Testis (tissue), 3 donors: ENCODE measurements around the gene PSMD9. TPM values are rescaled to one million over a fixed set of nuclear protein-coding genes. Genes with fewer than 3 reads are reported as not detected.

Source experiments
- DNase-seq: peaks from one replicate; pipeline ENCODE4 v3.0.0-alpha.2; 2019
- H3K27ac ChIP-seq, 2 donors: fragments of 200-600 bp; sonication (generic); one replicate each; pipeline ENCODE4 v1.5.1; 2019
- H3K27me3 ChIP-seq: fragments of 200-600 bp; sonication (generic); one replicate; pipeline ENCODE4 v1.5.1; 2019
- H3K36me3 ChIP-seq: fragments of 200-600 bp; sonication (generic); one replicate; pipeline ENCODE4 v1.5.1; 2017; ENCODE audit warnings: low read depth; ENCODE audit errors: missing control alignments
- H3K4me1 ChIP-seq: fragments of 200-600 bp; sonication (generic); one replicate; pipeline ENCODE4 v1.5.1; 2019
- H3K4me3 ChIP-seq, 2 donors: fragments of 200-600 bp; sonication (generic); one replicate each; pipeline ENCODE4 v1.5.1; 2017 to 2019
- H3K9me3 ChIP-seq: fragments of 200-600 bp; sonication (generic); one replicate; pipeline ENCODE4 v1.5.1; 2017
- POLR2A ChIP-seq: fragments of 450-650 bp; IDR thresholded peaks from one replicate; pipeline ENCODE4 v1.6.1; 2017; ENCODE audit warnings: antibody characterized with exemption, mild to moderate bottlenecking, moderate library complexity
- WGBS, 2 donors: methylation state at CpG; one replicate each; pipeline ENCODE4 v1.1.5; 2018; 5-methylcytosine and 5-hydroxymethylcytosine counted together
- intact Hi-C: fragments of 100-400 bp; cut with DNase I; formaldehyde crosslinking; loops from one replicate; pipeline ENCODE4 v1.15.1; 2023; ENCODE audit warnings: low total_unique reads
- polyA plus RNA-seq: library from polyadenylated mRNA; stranded (reverse); fragments of 350-450 nt; fragmentation: Illumina TruSeq; extraction: RNeasy Lipid Tissue Mini Kit (QIAGEN cat#74804); gene quantifications from one replicate; pipeline ENCODE4 v1.2.3, GENCODE V29; 2014; ENCODE audit warnings: low read depth, low replicate concordance; ENCODE audit not compliant: insufficient read depth
- total RNA-seq, 2 donors: library from RNA; depleted of rRNA; stranded (reverse); fragments of >200 nt; gene quantifications; one replicate each; pipeline ENCODE4 v1.2.3, GENCODE V29; 2016
- TF ChIP-seq, protein P1 (sequence below), 3 experiments: fragments of 450-650 bp in 2 of 3; fragments of 200-600 bp in 1 of 3; sonication (generic) in 1 of 3; IDR thresholded peaks; one replicate each; pipeline ENCODE4 v1.5.1; 2016 to 2019; ENCODE audit warnings: antibody characterized with exemption in 3 of 3, mild to moderate bottlenecking in 2 of 3, moderate library complexity in 1 of 3

PSMD9 gene
- total and polyA plus RNA-seq, 3 donors from 2014 or later = 51.3 to 80.9 (median 60.7) TPM

- intact Hi-C loops = no loop called here
- no peaks in the 10 kb centered on the region for H3K36me3 ChIP-seq
- 62 to 67% methylated on average over 9 to 12 of the region's 22 CpGs for WGBS, 2 donors
Observed at GRCh38 chr12:121918679-121919038, 30.1 kb downstream of the PSMD9 start.

DNA sequence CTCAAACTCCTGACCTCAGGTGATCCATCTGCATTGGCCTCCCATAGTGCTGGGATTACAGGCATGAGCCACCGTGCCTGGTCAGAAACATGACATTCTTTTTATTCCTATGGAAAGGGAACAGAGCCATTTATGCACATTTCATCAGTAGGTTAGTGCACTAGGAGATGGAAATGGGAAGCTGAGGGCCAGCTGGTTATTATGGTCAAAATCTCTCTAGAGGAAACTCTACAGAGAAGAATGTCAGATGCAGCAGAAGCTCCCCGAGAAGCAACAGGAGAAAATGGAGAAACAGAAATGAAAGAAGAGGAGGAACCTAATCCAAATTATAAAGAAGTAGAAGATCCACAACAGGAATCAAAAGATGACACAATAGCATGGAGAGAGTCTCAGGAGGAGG, 32.5 kb downstream of the PSMD9 start:
- H3K4me1 ChIP-seq = peaks cover 7% of the 10 kb centered on the region
- no peaks in the 10 kb centered on the region for H3K27me3 ChIP-seq
- DNase-seq = no peak
- WGBS, 2 donors = 79 to 80% methylated on average over 2 of the region's 2 CpGs
- intact Hi-C loops = loop anchor here (10.0 kb wide), 1 partner anchor 104 kb away; the partner anchor contains the start of gene BCL7A
- no peaks in the 10 kb centered on the region for H3K9me3 ChIP-seq
- H3K4me3 ChIP-seq = no peak overlapping the region
- H3K36me3 ChIP-seq = no peaks in the 10 kb centered on the region
- H3K27ac ChIP-seq = no peak overlapping the region
- TF ChIP-seq POLR2A = no peak
- TF ChIP-seq, protein P1, sequence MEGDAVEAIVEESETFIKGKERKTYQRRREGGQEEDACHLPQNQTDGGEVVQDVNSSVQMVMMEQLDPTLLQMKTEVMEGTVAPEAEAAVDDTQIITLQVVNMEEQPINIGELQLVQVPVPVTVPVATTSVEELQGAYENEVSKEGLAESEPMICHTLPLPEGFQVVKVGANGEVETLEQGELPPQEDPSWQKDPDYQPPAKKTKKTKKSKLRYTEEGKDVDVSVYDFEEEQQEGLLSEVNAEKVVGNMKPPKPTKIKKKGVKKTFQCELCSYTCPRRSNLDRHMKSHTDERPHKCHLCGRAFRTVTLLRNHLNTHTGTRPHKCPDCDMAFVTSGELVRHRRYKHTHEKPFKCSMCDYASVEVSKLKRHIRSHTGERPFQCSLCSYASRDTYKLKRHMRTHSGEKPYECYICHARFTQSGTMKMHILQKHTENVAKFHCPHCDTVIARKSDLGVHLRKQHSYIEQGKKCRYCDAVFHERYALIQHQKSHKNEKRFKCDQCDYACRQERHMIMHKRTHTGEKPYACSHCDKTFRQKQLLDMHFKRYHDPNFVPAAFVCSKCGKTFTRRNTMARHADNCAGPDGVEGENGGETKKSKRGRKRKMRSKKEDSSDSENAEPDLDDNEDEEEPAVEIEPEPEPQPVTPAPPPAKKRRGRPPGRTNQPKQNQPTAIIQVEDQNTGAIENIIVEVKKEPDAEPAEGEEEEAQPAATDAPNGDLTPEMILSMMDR (IDR thresholded peaks at IDR 0.05) = no peak

More at GRCh38 chr12:121918679-121919038, 30.1 kb downstream of the PSMD9 start:
- H3K27ac ChIP-seq = peak overlapping the region in 1 of 2 donors; percentile 24
- H3K27me3 ChIP-seq = no peaks in the 10 kb centered on the region
- no peaks in the 10 kb centered on the region for H3K9me3 ChIP-seq
- DNase-seq = no peak
- H3K4me1 ChIP-seq = peaks cover 3% of the 10 kb centered on the region
- H3K4me3 ChIP-seq = peak overlapping the region; percentile 52 to 59
- TF ChIP-seq, protein P1 (IDR thresholded peaks at IDR 0.05) = no peak
- TF ChIP-seq POLR2A = no peak

GRCh38 chr12:121925358-121925695, 36.7 kb downstream of the PSMD9 start:
- Histone ChIP-seq H3K9me3 (no peaks in the 10 kb centered on the region), H3K27me3 (no peaks in the 10 kb centered on the region), H3K4me3 (no peak overlapping the region), H3K36me3 (no peaks in the 10 kb centered on the region), H3K4me1 (peaks cover 7% of the 10 kb centered on the region), H3K27ac (peak overlapping the region; percentile 5 to 77)
- no peak for DNase-seq
- intact Hi-C loops = loop anchor here (10.0 kb wide), 1 partner anchor 99 kb away; the partner anchor contains the start of gene BCL7A
- 47 to 50% methylated on average over 7 of the region's 7 CpGs for WGBS, 2 donors
- TF ChIP-seq, protein P1 (IDR thresholded peaks at IDR 0.05) = no peak
- TF ChIP-seq POLR2A = no peak

- no peaks in the 10 kb centered on the region for H3K36me3 ChIP-seq
- DNase-seq = no peak
- H3K27ac ChIP-seq = no peak overlapping the region
- intact Hi-C loops = loop anchor here (10.0 kb wide), 1 partner anchor 98 kb away; the partner anchor contains the start of gene BCL7A
- H3K4me3 ChIP-seq = no peak overlapping the region
- 86 to 89% methylated on average over 7 of the region's 7 CpGs for WGBS, 2 donors
- no peaks in the 10 kb centered on the region for H3K27me3 ChIP-seq
- H3K4me1 ChIP-seq = peaks cover 7% of the 10 kb centered on the region
- TF ChIP-seq, protein P1 (IDR thresholded peaks at IDR 0.05) = no peak
- no peak for TF ChIP-seq POLR2A
- no peaks in the 10 kb centered on the region for H3K9me3 ChIP-seq
Observed at GRCh38 chr12:121926874-121927706, 38.5 kb downstream of the PSMD9 start.
